GM12801 (cell line): Measurements from ENCODE around the gene GNPDA2.

ENCODE experiments used
- TF ChIP-seq, protein P1 (sequence below): IDR thresholded peaks from one replicate; pipeline ENCODE4 v1.5.1; 2011; ENCODE audit warnings: control low read depth; ENCODE audit not compliant: insufficient read length; ENCODE audit errors: extremely low read depth

Gene GNPDA2

DNA sequence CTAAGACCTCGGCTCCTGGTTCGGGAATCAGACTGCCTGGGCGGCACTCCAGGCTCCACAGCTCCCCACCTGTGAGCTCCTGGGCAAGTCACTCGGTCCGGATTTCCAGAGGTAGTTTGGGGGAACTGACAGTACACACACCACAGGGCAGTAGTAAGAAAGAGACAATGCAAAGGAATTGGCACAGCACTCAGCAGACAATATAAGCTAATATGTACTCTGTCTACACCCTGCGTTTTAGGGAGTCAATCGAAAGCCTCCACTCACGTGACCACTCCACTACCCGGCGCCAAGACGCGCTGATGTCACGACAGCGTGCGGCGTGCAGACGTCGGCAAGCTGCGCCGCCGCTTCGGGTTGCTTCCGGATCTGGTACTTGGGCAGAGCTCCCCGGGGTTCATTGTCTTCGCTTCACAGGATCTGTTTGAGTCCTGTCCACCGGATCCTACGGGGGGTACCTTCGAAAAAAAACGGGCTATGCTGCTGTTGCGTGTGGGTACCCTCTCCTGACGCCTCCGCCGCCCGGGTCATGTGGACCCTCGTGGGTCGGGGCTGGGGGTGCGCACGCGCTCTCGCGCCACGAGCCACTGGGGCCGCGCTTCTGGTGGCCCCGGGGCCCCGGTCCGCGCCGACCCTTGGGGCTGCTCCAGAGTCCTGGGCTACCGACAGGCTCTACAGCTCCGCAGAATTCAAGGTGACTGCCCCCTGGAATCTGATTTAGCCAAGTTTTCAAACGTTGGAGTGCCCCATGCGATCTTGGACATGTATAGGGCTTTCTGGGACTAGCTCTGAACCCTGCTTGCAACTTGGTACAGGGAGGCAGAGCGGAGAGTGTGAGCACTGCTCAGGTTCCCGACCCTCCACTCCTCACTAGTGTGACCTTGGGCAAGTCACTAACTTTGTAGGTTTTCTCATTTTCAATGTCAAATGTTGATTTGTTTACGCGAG is 48.0 kb downstream of the GNPDA2 start, which contains the start of gene GUF1:
TSS of gene GUF1 (plus strand) at position 327 of the 948 bp plus-strand sequence. CDS start at position 530, 203 bp downstream.
- TF ChIP-seq, protein P1, sequence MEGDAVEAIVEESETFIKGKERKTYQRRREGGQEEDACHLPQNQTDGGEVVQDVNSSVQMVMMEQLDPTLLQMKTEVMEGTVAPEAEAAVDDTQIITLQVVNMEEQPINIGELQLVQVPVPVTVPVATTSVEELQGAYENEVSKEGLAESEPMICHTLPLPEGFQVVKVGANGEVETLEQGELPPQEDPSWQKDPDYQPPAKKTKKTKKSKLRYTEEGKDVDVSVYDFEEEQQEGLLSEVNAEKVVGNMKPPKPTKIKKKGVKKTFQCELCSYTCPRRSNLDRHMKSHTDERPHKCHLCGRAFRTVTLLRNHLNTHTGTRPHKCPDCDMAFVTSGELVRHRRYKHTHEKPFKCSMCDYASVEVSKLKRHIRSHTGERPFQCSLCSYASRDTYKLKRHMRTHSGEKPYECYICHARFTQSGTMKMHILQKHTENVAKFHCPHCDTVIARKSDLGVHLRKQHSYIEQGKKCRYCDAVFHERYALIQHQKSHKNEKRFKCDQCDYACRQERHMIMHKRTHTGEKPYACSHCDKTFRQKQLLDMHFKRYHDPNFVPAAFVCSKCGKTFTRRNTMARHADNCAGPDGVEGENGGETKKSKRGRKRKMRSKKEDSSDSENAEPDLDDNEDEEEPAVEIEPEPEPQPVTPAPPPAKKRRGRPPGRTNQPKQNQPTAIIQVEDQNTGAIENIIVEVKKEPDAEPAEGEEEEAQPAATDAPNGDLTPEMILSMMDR, result no peak

DNA sequence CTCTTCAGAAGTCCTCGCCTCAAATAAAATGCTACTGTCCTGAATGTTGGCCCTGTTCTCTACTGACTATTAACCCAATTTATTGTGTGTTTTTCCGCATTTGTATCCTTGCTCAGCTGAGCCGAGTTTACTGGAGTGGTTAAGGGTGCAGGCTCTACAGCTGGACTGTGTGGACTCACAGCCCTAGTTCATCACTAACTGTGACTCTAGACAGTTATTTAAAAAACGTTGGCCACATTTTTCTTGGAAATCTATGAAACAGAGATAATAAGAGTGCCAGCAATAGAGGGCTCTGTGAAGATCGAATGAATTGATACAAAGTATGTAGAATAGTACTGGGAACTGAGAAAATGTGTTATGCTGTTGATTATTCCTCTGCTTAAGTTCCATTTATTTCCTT is 51.0 kb downstream of the GNPDA2 start:
- TF ChIP-seq, protein P1, result no peak

DNA sequence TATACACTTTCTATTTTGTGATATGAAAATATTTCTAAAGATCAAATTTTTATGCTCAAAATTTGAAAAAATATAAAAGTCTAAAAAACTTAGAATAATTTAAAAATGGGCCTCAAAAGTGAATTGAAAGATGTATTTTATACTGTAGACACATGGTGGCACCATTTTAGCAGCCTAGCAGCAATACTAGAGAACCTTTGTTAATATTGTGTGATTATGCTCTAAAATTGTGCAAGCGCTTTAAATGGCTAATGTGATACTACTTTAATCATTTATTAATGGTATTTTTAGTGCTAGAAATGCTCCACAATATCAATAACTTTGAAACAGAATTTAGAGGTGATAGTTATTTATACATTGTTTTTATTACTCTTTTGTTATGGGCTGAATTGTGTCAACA is 51.9 kb downstream of the GNPDA2 start:
- TF ChIP-seq, protein P1, result no peak

DNA sequence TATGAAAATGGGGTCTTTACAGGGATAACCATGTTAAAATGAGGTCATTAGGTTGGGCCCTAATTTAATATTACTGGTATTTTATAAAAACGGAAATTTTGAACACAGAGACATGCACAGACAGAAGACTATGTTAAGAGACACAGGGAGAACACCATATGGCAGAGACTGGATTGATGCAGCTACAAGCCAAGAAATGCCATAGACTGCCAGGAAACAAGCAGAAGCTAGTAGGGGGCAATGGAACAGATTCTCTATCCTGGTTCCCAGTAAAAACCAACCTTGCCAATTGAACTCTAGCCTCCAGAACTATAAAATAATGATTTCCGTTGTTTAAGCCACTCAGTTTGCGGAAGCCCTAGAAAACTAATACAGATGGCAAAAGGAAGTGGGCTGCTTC is 54.7 kb downstream of the GNPDA2 start:
- TF ChIP-seq, protein P1, result no peak

DNA sequence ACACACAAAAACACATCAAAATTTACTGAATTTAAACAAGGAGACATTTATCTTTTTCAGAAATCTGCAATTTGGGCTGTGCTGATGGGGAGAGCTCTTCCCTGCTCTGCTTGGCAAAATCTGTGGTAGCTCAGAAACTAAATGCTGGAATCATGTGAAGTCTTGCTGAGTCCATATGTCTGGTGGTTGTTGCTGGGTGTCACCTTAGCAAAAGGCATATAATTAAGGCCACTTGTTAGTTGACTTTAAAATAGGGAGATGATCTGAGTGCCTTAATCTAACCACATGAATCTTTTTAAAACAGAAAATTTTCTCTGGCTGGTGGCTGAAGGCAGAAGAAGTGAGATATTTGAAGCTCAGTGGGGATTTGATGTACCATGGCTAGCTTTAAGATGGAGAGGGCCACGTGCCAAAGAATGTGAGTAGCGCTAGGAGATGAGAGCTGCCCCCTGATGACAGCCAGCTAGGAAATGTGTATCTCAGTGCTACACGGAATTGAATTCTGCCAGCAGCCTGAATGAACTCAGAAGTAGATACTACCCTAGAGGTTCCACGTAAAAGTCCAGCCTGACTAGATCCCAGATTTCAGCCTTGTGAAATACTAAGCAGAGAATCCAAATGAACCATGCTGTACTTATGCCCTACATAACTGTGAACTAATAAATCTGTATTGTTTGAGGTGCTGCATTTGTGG is 55.7 kb downstream of the GNPDA2 start:
- TF ChIP-seq, protein P1, result no peak

DNA sequence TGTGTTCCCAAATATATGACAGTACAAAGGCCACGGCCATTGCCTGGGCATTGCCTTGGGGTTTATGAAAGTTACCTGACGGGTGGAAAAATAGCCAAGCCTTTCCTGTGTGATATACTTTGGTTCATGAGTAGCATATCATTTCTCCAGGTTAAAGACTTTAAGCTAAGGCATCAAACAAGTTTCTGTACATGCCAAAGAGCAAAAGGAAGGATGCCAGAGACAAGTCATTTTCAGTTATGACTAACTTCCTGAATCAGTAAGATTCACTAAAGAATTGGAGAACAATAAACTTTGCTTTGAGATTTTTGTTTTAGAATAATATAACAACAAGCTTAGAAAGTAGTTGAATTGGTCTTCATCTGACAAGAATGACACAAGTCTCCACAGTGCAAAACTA is 57.8 kb downstream of the GNPDA2 start:
- TF ChIP-seq, protein P1, result no peak

DNA sequence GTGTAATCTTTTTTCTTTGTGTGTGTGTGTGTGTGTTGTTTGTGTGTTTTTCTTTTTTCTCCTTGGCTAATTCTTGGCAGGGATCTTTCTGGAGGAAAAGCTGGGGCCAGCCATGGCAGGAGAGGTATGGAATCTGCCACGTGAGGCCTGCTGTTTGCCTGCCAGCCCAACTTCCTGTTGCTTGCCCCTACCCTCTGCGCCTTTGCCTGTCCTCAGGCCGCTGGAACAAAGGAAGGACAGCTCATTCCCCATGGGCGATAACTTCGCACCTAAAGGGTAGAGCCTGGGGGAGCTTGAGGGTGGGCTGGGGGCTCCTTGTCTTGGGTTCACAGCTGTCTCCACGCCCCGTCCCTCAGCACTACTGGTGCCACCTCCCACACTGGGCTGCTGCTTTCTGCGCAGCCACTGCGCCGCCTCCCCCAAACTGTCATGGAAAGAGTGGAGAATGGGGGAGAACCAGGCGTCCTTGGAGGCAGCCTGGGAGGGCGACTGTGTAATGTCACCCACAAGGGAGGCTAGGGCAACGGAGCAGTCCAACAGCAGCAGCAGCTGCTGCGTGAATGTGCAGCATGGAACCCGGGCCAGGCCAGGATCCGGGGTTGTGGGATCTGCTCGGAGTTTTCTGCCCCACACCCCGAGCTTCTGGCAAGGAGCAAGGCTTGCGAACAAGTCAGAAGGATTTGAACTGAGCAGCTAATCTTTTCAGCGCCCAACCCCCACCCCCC is 62.7 kb downstream of the GNPDA2 start:
- TF ChIP-seq, protein P1, result no peak
